ENCODE data around the gene EME2.

DNA sequence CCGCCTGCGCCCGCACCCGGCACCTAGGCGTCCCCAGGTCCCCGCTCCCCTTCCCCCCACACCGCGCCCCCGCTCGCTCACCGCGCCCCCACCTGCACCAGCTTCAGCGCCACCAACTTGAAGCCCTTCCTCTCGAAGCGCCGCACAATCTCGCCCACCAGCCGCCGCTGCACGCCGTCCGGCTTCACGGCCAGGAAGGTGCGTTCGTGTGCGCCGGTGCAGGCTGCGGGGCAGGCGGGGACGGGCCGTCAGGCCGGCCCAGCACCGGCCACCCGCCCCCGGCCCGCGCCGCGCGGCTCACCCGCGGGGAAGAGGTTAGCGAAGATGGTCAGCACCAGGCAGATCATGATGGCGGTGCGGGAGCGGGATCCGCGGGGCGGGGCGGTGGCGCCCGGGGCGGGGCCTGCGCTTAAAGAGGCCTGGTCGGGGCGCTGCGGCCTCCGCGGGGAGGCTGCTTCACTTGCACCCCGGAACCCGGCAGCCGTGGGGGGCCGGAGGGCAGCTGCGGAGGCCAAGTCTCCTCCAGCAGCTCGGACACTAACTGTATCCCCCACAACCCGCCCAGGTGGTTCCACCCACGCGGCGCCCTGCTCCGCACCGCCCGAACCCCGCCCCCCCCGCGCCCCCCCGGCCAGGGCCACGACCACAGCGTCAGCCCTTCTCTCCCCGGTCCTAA, 1.3 kb upstream of the EME2 start, which contains the start of gene NME3:
- TF ChIP-seq, protein P1, sequence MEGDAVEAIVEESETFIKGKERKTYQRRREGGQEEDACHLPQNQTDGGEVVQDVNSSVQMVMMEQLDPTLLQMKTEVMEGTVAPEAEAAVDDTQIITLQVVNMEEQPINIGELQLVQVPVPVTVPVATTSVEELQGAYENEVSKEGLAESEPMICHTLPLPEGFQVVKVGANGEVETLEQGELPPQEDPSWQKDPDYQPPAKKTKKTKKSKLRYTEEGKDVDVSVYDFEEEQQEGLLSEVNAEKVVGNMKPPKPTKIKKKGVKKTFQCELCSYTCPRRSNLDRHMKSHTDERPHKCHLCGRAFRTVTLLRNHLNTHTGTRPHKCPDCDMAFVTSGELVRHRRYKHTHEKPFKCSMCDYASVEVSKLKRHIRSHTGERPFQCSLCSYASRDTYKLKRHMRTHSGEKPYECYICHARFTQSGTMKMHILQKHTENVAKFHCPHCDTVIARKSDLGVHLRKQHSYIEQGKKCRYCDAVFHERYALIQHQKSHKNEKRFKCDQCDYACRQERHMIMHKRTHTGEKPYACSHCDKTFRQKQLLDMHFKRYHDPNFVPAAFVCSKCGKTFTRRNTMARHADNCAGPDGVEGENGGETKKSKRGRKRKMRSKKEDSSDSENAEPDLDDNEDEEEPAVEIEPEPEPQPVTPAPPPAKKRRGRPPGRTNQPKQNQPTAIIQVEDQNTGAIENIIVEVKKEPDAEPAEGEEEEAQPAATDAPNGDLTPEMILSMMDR (IDR thresholded peaks at IDR 0.05) = peak in 1 of 12 donors; percentile 14
- TF ChIP-seq POLR2A (IDR thresholded peaks at IDR 0.05) = peak in 1 of 2 donors; percentile 41

Data from heart left ventricle (tissue), 13 donors.